Ishikawa (cell line): ENCODE results near the gene GIT2.

Experiments used
- CEBPB ChIP-seq: IDR thresholded peaks from 2 replicates; pipeline ENCODE4 v1.6.1; 2012
- CREB1 ChIP-seq: IDR thresholded peaks from 2 replicates; pipeline ENCODE4 v1.6.1; 2012; ENCODE audit warnings: low read depth
- EGR1 ChIP-seq: IDR thresholded peaks from 2 replicates; pipeline ENCODE4 v1.6.1; 2012
- EP300 ChIP-seq: IDR thresholded peaks from 2 replicates; pipeline ENCODE4 v1.6.1; 2012; ENCODE audit warnings: borderline replicate concordance
- FOXM1 ChIP-seq: IDR thresholded peaks from 2 replicates; pipeline ENCODE4 v1.6.1; 2012; ENCODE audit warnings: low read depth, borderline replicate concordance
- RAD21 ChIP-seq: IDR thresholded peaks from 2 replicates; pipeline ENCODE4 v1.6.1; 2012; ENCODE audit warnings: low read depth
- TAF1 ChIP-seq: IDR thresholded peaks from 2 replicates; pipeline ENCODE4 v1.6.1; 2012; ENCODE audit warnings: low read depth, mild to moderate bottlenecking
- TEAD4 ChIP-seq: IDR thresholded peaks from 2 replicates; pipeline ENCODE4 v1.6.1; 2012
- YY1 ChIP-seq: IDR thresholded peaks from 2 replicates; pipeline ENCODE4 v1.6.1; 2012; ENCODE audit warnings: low read depth
- TF ChIP-seq, protein P1 (sequence below): IDR thresholded peaks from 2 replicates; pipeline ENCODE4 v1.6.1; 2012
- TF ChIP-seq, protein P2 (sequence below): IDR thresholded peaks from 2 replicates; pipeline ENCODE4 v1.6.1; 2012; ENCODE audit warnings: low read depth, mild to moderate bottlenecking
- TF ChIP-seq, protein P3 (sequence below): IDR thresholded peaks from 2 replicates; pipeline ENCODE4 v1.6.1; 2012

DNA sequence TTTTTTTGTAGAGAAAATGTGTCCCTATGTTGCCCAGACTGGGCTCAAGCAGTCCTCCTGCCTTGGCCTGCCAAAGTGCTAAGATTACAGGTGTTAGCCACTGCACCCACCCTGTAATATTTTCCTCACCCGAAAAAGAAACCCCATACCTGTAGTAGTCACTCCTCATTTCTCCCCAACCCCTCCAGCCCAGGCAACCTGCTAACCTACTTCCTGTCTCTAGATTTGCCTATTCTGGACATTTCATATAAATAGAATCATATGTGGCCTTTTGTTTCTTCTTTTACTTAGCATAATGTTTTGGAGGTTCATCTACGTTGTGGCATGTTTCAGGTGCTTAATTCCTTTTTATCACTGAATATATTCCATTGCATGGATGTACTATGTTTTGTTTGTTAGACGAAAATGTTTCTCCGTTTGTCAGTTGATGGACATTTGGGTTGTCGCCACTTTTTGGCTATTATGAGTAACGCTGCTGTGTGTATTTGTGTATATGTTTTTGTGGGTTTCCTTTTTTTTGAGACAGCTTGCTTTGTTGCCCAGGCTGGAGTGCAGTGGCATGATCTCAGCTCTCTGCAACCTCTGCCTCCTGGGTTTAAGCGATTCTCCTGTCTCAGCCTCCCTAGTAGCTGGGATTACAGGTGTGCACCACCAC is 9.3 kb upstream of the GIT2 start:
- TF ChIP-seq EP300 (no peak), CEBPB (no peak), TAF1 (no peak), CREB1 (no peak), EGR1 (no peak), TEAD4 (no peak), YY1 (no peak), RAD21 (no peak), FOXM1 (no peak)
- TF ChIP-seq, protein P1, sequence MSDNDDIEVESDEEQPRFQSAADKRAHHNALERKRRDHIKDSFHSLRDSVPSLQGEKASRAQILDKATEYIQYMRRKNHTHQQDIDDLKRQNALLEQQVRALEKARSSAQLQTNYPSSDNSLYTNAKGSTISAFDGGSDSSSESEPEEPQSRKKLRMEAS = no peak
- TF ChIP-seq, protein P2, sequence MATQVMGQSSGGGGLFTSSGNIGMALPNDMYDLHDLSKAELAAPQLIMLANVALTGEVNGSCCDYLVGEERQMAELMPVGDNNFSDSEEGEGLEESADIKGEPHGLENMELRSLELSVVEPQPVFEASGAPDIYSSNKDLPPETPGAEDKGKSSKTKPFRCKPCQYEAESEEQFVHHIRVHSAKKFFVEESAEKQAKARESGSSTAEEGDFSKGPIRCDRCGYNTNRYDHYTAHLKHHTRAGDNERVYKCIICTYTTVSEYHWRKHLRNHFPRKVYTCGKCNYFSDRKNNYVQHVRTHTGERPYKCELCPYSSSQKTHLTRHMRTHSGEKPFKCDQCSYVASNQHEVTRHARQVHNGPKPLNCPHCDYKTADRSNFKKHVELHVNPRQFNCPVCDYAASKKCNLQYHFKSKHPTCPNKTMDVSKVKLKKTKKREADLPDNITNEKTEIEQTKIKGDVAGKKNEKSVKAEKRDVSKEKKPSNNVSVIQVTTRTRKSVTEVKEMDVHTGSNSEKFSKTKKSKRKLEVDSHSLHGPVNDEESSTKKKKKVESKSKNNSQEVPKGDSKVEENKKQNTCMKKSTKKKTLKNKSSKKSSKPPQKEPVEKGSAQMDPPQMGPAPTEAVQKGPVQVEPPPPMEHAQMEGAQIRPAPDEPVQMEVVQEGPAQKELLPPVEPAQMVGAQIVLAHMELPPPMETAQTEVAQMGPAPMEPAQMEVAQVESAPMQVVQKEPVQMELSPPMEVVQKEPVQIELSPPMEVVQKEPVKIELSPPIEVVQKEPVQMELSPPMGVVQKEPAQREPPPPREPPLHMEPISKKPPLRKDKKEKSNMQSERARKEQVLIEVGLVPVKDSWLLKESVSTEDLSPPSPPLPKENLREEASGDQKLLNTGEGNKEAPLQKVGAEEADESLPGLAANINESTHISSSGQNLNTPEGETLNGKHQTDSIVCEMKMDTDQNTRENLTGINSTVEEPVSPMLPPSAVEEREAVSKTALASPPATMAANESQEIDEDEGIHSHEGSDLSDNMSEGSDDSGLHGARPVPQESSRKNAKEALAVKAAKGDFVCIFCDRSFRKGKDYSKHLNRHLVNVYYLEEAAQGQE = no peak
- TF ChIP-seq, protein P3, sequence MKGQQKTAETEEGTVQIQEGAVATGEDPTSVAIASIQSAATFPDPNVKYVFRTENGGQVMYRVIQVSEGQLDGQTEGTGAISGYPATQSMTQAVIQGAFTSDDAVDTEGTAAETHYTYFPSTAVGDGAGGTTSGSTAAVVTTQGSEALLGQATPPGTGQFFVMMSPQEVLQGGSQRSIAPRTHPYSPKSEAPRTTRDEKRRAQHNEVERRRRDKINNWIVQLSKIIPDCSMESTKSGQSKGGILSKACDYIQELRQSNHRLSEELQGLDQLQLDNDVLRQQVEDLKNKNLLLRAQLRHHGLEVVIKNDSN = no peak
